Coronary artery (tissue), 2 donors: ENCODE data around the gene SLCO3A1.
A peak's percentile ranks its signal among the peaks of the same experiment; 100 is the strongest.

ENCODE experiments used
- DNase-seq: peaks from one replicate; pipeline ENCODE4 v3.0.0-alpha.2; 2017; ENCODE audit warnings: low spot score
- H3K27ac ChIP-seq, 2 donors: fragments of 200-600 bp; sonication (generic); one replicate each; pipeline ENCODE4 v1.5.1; 2016 to 2019
- H3K4me3 ChIP-seq: fragments of 200-600 bp; sonication (generic); 2 replicates; pipeline ENCODE4 v1.5.1; 2016; ENCODE audit warnings: mild to moderate bottlenecking, moderate library complexity
- CTCF ChIP-seq: fragments of 200-600 bp; sonication (generic); IDR thresholded peaks from one replicate; pipeline ENCODE4 v1.5.1; 2019; ENCODE audit warnings: antibody characterized with exemption

The SLCO3A1 gene

GRCh38 chr15:92082006-92082843 is 228.7 kb downstream of the SLCO3A1 start:
- peak; percentile 65 for TF ChIP-seq CTCF
- Histone ChIP-seq H3K27ac (no peak overlapping the region), H3K4me3 (no peak overlapping the region)
- DNase-seq: no peak

GRCh38 chr15:92083190-92083589 is 229.7 kb downstream of the SLCO3A1 start:
- H3K27ac ChIP-seq: no peak overlapping the region
- no peak overlapping the region for H3K4me3 ChIP-seq
- TF ChIP-seq CTCF: no peak
- no peak for DNase-seq

GRCh38 chr15:92087211-92087610 is 233.7 kb downstream of the SLCO3A1 start:
- TF ChIP-seq CTCF: no peak
- no peak for DNase-seq
- Histone ChIP-seq H3K27ac (no peak overlapping the region), H3K4me3 (no peak overlapping the region)

- Histone ChIP-seq H3K4me3 (no peak overlapping the region), H3K27ac (no peak overlapping the region)
- DNase-seq: no peak
- peak; percentile 26 for TF ChIP-seq CTCF
These were observed 237.7 kb downstream of the SLCO3A1 start for GRCh38 chr15:92091155-92091734.

GRCh38 chr15:92092289-92093105 is 239.0 kb downstream of the SLCO3A1 start:
- Histone ChIP-seq H3K4me3 (no peak overlapping the region), H3K27ac (no peak overlapping the region)
- DNase-seq: no peak
- TF ChIP-seq CTCF: no peak

- no peak overlapping the region for H3K27ac ChIP-seq
- TF ChIP-seq CTCF: no peak
- no peak overlapping the region for H3K4me3 ChIP-seq
- no peak for DNase-seq
These were observed 242.2 kb downstream of the SLCO3A1 start for GRCh38 chr15:92095693-92096092.
